T1000 (cell line): ENCODE measurements around the gene FTO.

Experiments used
- DNase-seq: peaks from one replicate; lab custom pipeline; 2025; ENCODE audit warnings: mixed read lengths; lab: John Stamatoyannopoulos, UW

Gene FTO

DNA sequence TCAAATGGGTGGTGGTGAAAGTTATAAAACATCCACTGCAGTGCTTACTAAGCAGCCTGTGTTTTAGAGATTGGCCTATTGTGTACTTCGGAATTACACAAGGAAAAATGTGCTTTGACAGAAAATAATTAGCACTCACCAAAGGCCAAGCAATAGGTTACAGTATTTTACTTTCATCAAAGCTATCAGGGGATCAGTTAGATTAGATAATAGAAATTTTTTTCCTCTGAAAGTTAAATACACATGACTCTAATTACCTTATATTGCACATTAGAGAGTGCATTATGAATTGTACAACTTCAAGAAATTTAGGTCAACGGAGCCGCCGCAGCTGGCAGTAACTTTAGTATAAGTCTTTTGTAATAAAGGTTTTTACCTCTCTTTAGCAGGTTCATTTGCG is 232.6 kb downstream of the FTO start:
- DNase-seq = no peak

GRCh38 chr16:53937161-53937880 is 233.4 kb downstream of the FTO start:
- no peak for DNase-seq

DNA sequence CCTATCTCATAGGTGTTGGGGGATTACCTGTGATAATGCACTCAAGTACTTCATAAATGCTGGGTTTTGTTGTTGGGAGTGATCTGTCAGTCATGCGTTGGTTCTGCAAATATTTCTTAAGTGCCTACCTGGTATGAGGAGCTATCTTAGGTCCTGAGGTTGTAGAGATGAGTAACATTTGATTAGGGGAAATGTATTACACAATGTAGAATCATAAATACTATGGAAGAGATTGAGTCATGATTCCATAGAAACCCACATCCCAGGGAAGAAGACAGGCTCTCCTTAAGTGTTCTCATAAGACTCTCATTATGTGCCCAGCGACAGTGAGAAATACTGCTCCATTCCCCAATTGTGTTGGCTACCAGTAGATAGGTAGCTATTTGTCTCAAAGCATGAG is 240.1 kb downstream of the FTO start:
- no peak for DNase-seq

DNA sequence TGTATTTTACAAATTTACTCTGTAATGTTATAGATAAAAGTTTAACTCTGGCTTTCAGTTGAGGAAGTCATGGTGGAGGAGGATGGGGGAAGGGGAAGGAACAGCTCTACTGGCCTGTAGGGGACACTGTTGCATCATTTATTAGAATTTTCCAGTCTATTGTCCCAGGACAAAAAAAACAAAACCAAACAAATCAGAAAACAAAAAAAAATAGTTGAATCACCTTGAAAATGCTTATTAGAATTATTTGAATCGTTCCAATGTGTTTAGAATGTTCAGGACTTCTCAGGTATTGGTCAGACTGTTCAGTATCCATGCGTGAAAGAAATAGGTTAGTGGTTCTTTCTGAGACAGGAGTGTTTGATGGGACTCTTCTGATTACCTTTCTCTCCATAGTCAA is 242.0 kb downstream of the FTO start:
- DNase-seq = no peak

DNA sequence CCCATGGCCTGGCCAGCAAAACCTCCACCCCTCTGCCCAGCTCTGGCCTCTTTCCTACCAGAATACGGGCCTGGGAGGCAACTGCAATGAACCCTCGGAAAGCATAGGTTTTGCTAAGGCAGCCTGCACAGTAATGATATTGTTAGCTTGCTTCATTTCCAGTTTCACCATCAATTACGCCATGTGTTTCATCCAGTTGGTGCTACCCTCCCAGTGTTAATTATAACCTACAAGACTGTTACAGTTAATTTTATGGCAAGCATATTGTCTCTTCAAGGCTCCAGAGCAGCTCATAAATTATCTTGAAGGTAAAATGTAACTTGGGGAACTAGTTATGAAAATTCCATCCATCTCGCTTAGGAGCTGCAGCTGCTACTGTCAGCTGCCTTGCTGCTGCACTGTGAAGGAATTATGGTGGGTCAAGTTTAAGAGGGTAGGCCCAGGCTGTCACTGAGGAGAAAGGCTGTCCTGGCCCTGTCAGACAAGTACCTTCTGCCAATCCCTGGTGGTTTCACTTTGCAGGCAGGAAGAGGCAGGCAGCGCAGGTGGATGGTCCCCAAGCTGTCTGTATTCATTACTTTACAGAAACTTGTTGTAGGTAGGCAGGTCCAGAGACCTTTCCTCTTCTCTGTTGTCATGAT is 242.9 kb downstream of the FTO start:
- no peak for DNase-seq

GRCh38 chr16:53947642-53948041 is 243.7 kb downstream of the FTO start:
- DNase-seq = no peak

- DNase-seq = no peak
Measured at GRCh38 chr16:53948326-53948725, 244.4 kb downstream of the FTO start.

GRCh38 chr16:53948734-53949430 is 244.9 kb downstream of the FTO start:
- no peak for DNase-seq

- no peak for DNase-seq
Measured at GRCh38 chr16:53949715-53950410, 245.9 kb downstream of the FTO start.

- no peak for DNase-seq
Measured at GRCh38 chr16:53950677-53951076, 246.7 kb downstream of the FTO start.

GRCh38 chr16:53952215-53953208 is 248.6 kb downstream of the FTO start:
- DNase-seq = no peak

- DNase-seq = no peak
Measured at GRCh38 chr16:53953336-53953735, 249.4 kb downstream of the FTO start.

DNA sequence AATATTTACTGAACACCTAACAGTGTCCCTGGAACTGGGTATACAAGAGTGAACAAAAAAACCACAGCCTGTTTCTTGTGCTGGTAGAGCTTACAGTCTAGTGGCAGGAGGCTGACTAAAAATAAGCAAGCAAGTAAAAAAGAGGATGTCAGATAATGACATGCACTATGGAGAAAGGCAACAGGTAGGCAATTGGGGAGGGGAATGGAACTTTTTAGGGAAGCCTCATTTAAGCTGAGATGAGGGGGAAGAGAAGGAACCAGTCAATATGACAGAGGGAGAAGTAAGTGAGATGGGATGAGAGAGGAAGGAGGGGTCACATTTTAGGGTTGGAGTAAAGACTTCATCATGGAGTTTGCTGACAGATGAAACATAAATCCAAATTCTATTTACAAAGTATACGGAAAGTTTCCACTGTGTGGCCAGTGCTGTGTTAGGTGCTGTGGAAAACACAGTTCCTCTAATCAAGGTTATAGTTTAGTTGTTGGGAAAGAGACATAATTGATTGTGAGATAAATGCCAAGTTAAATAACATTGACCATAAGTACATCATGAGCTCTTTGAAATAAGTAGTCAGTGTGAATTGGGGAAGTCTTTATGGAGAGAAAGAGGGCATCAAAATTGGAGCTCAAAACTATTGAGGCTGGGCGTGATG is 251.4 kb downstream of the FTO start:
- no peak for DNase-seq

- DNase-seq = no peak
Measured at GRCh38 chr16:53958341-53958880, 254.5 kb downstream of the FTO start.

DNA sequence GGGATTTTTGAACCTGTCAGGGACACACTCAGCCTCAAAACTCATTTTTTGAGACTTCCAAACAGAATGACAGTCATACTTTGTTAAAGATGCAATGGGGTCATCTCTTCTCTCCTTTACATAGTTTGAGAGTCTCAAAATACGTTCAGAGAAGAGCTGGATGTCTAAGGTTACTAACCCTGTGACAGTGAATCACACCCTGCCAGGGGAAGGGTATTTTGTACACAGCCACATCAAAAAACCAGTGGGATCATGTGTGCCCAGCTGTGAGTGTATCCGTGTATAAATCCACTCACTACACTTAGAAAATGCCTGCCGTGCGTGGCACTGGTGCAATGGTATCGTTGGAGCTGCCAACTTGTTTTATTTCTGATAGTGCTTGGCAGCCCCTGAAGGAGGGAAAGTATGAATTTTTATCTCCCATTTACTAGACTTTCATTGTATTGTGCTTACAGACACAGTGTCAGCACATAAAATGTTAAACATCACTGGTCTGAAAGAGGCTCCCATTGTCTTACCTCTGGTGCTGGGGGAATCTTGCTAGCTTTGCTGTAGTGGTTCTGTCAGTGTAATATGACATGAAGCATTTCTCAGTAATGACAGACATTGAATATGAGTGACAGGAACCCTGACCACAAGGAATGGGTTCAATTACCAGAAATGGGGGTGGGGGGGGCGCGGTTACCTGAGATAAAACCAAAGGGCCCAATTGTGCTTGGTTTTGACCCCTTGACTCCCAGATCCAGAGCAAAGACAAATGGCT is 256.3 kb downstream of the FTO start:
- DNase-seq = no peak

GRCh38 chr16:53960954-53961616 is 257.1 kb downstream of the FTO start:
- DNase-seq = no peak

DNA sequence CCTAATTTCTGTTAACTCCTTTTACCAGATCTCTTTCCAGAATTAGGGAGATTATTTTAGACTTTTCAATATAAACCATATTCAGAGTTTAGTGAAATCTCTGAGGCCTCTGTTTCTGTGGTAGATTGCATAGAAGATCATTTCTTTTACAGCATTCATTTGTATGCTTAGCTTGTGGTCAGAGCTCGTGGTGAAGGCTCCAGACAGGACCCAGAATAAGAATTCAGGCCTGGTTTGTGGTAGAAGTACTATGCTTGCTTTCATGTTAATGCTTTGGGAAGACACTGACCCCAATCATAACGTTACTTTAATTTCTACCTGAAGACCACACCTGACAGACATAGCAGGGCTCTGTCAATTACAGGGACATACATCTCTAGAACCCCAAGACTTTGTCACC is 258.1 kb downstream of the FTO start:
- no peak for DNase-seq

DNA sequence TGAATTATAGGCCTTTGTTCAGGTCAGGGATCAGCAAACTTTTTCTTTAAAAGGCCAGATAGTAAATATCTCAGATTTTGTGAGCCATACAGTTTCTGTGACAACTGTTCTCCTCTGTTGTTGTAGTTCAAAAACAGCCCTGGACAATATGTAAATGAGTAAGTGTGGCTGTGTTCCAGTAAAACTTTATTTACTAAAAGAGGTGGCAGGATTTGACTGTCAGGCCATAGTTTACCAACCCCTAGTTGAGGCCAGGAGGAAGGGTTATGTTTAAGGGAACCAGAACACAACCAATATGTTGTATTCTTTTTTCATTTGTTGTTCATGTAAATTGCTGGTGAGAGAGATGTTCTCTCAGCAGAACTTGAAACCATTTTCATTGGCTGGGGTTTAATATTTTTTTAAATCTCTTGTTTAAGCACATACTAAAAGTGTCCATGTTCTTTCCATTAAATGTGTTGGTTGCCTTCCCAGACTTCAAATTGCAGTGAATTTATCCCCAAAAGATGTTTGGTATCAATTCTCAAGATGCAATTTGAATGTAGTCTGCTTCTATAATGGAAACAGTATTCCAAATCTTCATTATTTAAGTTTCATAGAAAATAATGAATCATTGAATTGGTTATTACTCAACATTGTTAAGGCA is 260.3 kb downstream of the FTO start:
- DNase-seq = no peak
